H1 (cell line): ENCODE data around the gene SLC7A5. TPM values are rescaled to one million over a fixed set of nuclear protein-coding genes. Genes with fewer than 3 reads are reported as not detected.

Source experiments
- CTCF ChIA-PET: fragments of 300-600 bp; sonication (Branson Sonifier 250); formaldehyde crosslinking; loops from one replicate; lab custom pipeline; 2021; ENCODE audit not compliant: partially characterized antibody; lab: Charles Lee
- POLR2A ChIA-PET: fragments of 300-600 bp; sonication (Branson Sonifier 250); formaldehyde crosslinking; loops from one replicate; lab custom pipeline; 2021; ENCODE audit warnings: inconsistent platforms; ENCODE audit not compliant: partially characterized antibody; lab: Charles Lee
- DNase-seq, 2 experiments: peaks; one replicate each; pipeline versions ENCODE4 v3.0.0 to v3.0.0-alpha.2; 2010 to 2022; ENCODE audit warnings: low spot score in 2 of 2, low read depth in 1 of 2, mixed read lengths in 1 of 2
- FAIRE-seq: peaks from 2 replicates; lab custom pipeline; 2011; peaks lifted over from hg19 to GRCh38; lab: Jason Lieb, UNC
- H2AFZ ChIP-seq: 2 replicates; pipeline ENCODE4 v1.8.1; 2012; ENCODE audit warnings: low read length, inconsistent platforms
- H2AK5ac ChIP-seq: 2 replicates; pipeline ENCODE4 v1.6.1; 2013; ENCODE audit warnings: low read depth, low read length
- H2BK120ac ChIP-seq: replicated peaks from 2 replicates; pipeline ENCODE3; 2013; ENCODE audit warnings: low read depth, low read length, inconsistent platforms
- H2BK12ac ChIP-seq: 2 replicates; pipeline ENCODE4 v1.6.1; 2013; ENCODE audit warnings: low read depth, low read length
- H2BK15ac ChIP-seq: 2 replicates; pipeline ENCODE4 v1.6.1; 2013; ENCODE audit warnings: low read length
- H2BK20ac ChIP-seq: 2 replicates; pipeline ENCODE4 v1.6.1; 2013; ENCODE audit warnings: low read length
- H2BK5ac ChIP-seq: 2 replicates; pipeline ENCODE4 v1.6.1; 2013; ENCODE audit warnings: low read depth, low read length
- H3K14ac ChIP-seq: 2 replicates; pipeline ENCODE4 v1.6.1; 2013; ENCODE audit warnings: inconsistent platforms; ENCODE audit not compliant: insufficient read length
- H3K18ac ChIP-seq: 2 replicates; pipeline ENCODE4 v1.6.1; 2013; ENCODE audit warnings: low read length; ENCODE audit errors: extremely low read depth
- H3K23ac ChIP-seq: 2 replicates; pipeline ENCODE4 v1.6.1; 2013; ENCODE audit warnings: inconsistent platforms; ENCODE audit not compliant: insufficient read length
- H3K23me2 ChIP-seq: 2 replicates; pipeline ENCODE4 v1.6.1; 2013; ENCODE audit warnings: low read depth, low read length
- H3K27ac ChIP-seq: 2 replicates; pipeline ENCODE4 v1.6.1; 2011; ENCODE audit warnings: low read depth, low read length, inconsistent platforms
- H3K27me3 ChIP-seq, 4 experiments: replicated peaks in 1 of 4; 1 replicate in 1 of 4; 2 replicates in 3 of 4; pipeline versions ENCODE4 v1.6.1 to v1.8.1; 2011 to 2013; ENCODE audit warnings: low read length in 3 of 4, mild to moderate bottlenecking in 3 of 4, inconsistent platforms in 2 of 4, mixed read lengths in 2 of 4, moderate library complexity in 1 of 4; ENCODE audit not compliant: control insufficient read depth in 3 of 4, insufficient read depth in 3 of 4; ENCODE audit errors: extremely low read depth in 1 of 4
- H3K36me3 ChIP-seq, 4 experiments: 2 replicates each; pipeline versions ENCODE4 v1.6.1 to v1.8.1; 2011 to 2013; ENCODE audit warnings: mild to moderate bottlenecking in 4 of 4, low read length in 3 of 4, moderate library complexity in 2 of 4, control low read depth in 1 of 4, inconsistent platforms in 1 of 4; ENCODE audit not compliant: insufficient read depth in 4 of 4, control insufficient read depth in 2 of 4
- H3K4ac ChIP-seq: replicated peaks from 2 replicates; pipeline ENCODE3; 2013; ENCODE audit warnings: low read length, low read depth, mixed read lengths, inconsistent platforms; ENCODE audit not compliant: insufficient read length
- H3K4me1 ChIP-seq, 4 experiments: replicated peaks in 1 of 4; 1 replicate in 1 of 4; 2 replicates in 3 of 4; pipeline versions ENCODE4 v1.6.1 to v1.8.1; 2011 to 2013; ENCODE audit warnings: low read length in 3 of 4, inconsistent platforms in 2 of 4, mixed read lengths in 1 of 4; ENCODE audit not compliant: insufficient read depth in 4 of 4, control insufficient read depth in 3 of 4
- H3K4me2 ChIP-seq, 2 experiments: 2 replicates each; pipeline versions ENCODE4 v1.6.1 to v1.8.1; 2011 to 2013; ENCODE audit warnings: low read depth in 2 of 2, low read length in 2 of 2, control low read depth in 1 of 2, inconsistent platforms in 1 of 2, mild to moderate bottlenecking in 1 of 2; ENCODE audit not compliant: insufficient read depth in 1 of 2
- H3K4me3 ChIP-seq, 4 experiments: fragments of 200-600, 300-600 bp in 1 of 4; sonication (generic), shearing (Covaris generic), sonication (Bioruptor Twin) in 1 of 4; 2 replicates each; pipeline versions ENCODE4 v1.5.1 to v1.8.1; 2011 to 2016; ENCODE audit warnings: low read length in 4 of 4, low read depth in 3 of 4, control low read depth in 2 of 4, inconsistent platforms in 2 of 4, mild to moderate bottlenecking in 2 of 4, mixed read lengths in 1 of 4, moderate library complexity in 1 of 4; ENCODE audit not compliant: insufficient read depth in 2 of 4; ENCODE audit errors: extremely low read depth in 1 of 4
- H3K56ac ChIP-seq: replicated peaks from 2 replicates; pipeline ENCODE3; 2013; ENCODE audit warnings: low read depth, mild to moderate bottlenecking, mixed read lengths, low read length, inconsistent platforms; ENCODE audit not compliant: insufficient read length
- H3K79me1 ChIP-seq: 2 replicates; pipeline ENCODE4 v1.6.1; 2013; ENCODE audit warnings: low read depth, low read length, control low read depth
- H3K79me2 ChIP-seq, 2 experiments: 2 replicates each; pipeline versions ENCODE4 v1.6.1 to v1.8.1; 2012 to 2013; ENCODE audit warnings: low read length in 2 of 2, mild to moderate bottlenecking in 2 of 2, inconsistent platforms in 1 of 2; ENCODE audit not compliant: insufficient read depth in 2 of 2, control insufficient read depth in 1 of 2
- H3K9ac ChIP-seq, 4 experiments: replicated peaks in 1 of 4; 1 replicate in 1 of 4; 2 replicates in 3 of 4; pipeline versions ENCODE4 v1.6.1 to v1.8.1; 2011 to 2013; ENCODE audit warnings: low read depth in 3 of 4, low read length in 3 of 4, control low read depth in 2 of 4, mild to moderate bottlenecking in 2 of 4, moderate library complexity in 2 of 4, inconsistent platforms in 1 of 4; ENCODE audit errors: extremely low read depth in 1 of 4
- H3K9me3 ChIP-seq, 2 experiments: 2 replicates each; pipeline versions ENCODE4 v1.6.1 to v1.8.1; 2012 to 2013; ENCODE audit warnings: mild to moderate bottlenecking in 2 of 2, moderate library complexity in 2 of 2, control low read depth in 1 of 2, inconsistent platforms in 1 of 2, low read depth in 1 of 2, low read length in 1 of 2, mixed read lengths in 1 of 2; ENCODE audit not compliant: insufficient read depth in 2 of 2
- H4K20me1 ChIP-seq, 2 experiments: replicated peaks in 1 of 2; 2 replicates each; pipeline versions ENCODE3 to v1.8.1; 2011 to 2013; ENCODE audit warnings: inconsistent platforms in 2 of 2, low read length in 2 of 2, mild to moderate bottlenecking in 1 of 2; ENCODE audit not compliant: insufficient read depth in 2 of 2, control insufficient read depth in 1 of 2
- H4K5ac ChIP-seq: 2 replicates; pipeline ENCODE4 v1.6.1; 2013; ENCODE audit warnings: low read length, low read depth, mixed read lengths, inconsistent platforms; ENCODE audit not compliant: insufficient read length
- H4K8ac ChIP-seq: 2 replicates; pipeline ENCODE4 v1.8.0; 2013; ENCODE audit warnings: mild to moderate bottlenecking, moderate library complexity, low read length, inconsistent platforms; ENCODE audit not compliant: insufficient read depth; ENCODE audit errors: extremely low read depth
- H4K91ac ChIP-seq: replicated peaks from 2 replicates; pipeline ENCODE3; 2013; ENCODE audit warnings: low read length, mixed read lengths, inconsistent platforms; ENCODE audit not compliant: insufficient read length
- EP300 ChIP-seq, 2 experiments: IDR thresholded peaks; 1 replicate in 1 of 2; 2 replicates in 1 of 2; pipeline ENCODE4 v1.6.1; 2011 to 2012; ENCODE audit warnings: low read depth in 2 of 2, low read length in 2 of 2, mild to moderate bottlenecking in 2 of 2, borderline replicate concordance in 1 of 2, inconsistent platforms in 1 of 2, moderate library complexity in 1 of 2
- NANOG ChIP-seq: IDR thresholded peaks from 2 replicates; pipeline ENCODE4 v1.6.1; 2011; ENCODE audit warnings: low read length, low read depth, mild to moderate bottlenecking, inconsistent platforms; ENCODE audit not compliant: insufficient read depth, poor library complexity, severe bottlenecking
- WGBS, 2 experiments: shearing (Covaris generic) in 1 of 2; methylation state at CpG; one replicate each; pipeline versions ENCODE4 v1.1.6 to v1.1.7; 2013 to 2015; ENCODE audit warnings: low lambda C conversion rate in 2 of 2, mixed read lengths in 2 of 2, inconsistent platforms in 1 of 2, low coverage in 1 of 2, missing lambda C conversion rate in 1 of 2; ENCODE audit not compliant: insufficient replicate concordance in 2 of 2, insufficient coverage in 1 of 2, insufficient read length in 1 of 2; ENCODE audit errors: extremely low coverage in 1 of 2, missing lambda C conversion rate in 1 of 2; 5-methylcytosine and 5-hydroxymethylcytosine counted together
- polyA plus RNA-seq, 7 experiments: library from polyadenylated mRNA; depleted of rRNA in 3 of 7; stranded (reverse) in 5 of 7; unstranded in 2 of 7; fragments of >200 nt in 5 of 7; fragments of 200-250 nt in 2 of 7; gene quantifications; 1 replicate in 5 of 7; 2 replicates in 1 of 7; 4 replicates in 1 of 7; pipeline versions ENCODE4 v1.2.1 to v1.2.3, GENCODE V29; 2011 to 2013; ENCODE audit warnings: missing spikeins in 2 of 7, mixed read lengths in 2 of 7
- total RNA-seq: library from RNA; stranded (reverse); fragmentation: NEBNext Ultra II Directional; extraction: Animal tissue kit (Norgen Biotek cat#: 25700); gene quantifications from 2 replicates; pipeline ENCODE4 v1.2.1, GENCODE V29; 2021

Gene SLC7A5
- total and polyA plus RNA-seq, 2 of the 8 experiments (the other 6 are each of a cell fraction or from before 2014, with no cell fraction given): 68.2 to 341 TPM

DNA sequence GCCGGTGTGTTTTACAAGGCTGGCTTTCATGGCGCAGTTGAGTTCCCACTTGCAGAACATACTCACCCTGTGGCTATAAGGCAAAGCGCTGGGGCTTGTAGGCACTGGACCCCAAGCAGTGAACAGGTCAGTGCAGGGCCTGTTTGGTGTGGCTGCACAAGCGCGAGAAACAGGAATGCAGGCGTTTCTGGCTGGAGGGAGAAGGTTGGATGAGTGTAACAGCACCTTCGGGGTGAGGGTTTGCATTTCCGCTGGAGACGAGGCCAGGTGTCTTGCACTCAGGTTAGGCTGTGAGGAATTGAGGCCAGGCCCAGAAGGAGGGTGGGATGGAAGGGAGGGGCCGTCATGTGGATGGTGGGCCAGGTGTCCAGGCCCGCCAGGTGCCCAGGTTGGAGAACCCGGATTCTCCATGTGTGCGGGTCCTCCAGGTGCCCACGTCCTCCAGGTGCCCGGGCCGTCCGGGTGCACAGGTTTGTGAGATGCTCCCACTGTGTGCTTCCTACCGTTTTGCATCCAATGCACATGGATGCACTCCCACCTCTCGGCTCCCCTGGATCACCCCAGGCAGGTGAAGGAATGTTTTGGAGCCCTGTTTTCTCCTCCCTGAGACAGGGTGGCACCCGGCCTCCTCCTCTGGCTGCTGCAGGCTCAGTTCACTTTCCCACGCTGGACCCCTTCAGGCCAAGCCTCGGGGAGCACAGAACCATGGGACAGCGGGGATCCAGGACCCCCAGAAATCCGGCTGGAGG, 46.0 kb downstream of the SLC7A5 start:
- Histone ChIP-seq H3K4me1 (peaks cover 15 to 52% (median 41%) of the 10 kb centered on the region in 4 experiments), H2BK120ac (no peak overlapping the region), H3K18ac (peak overlapping the region; percentile 71), H3K27me3 (no peaks in the 10 kb centered on the region), H3K4me2 (peak overlapping the region; percentile 2 to 7; a peak in 1 of 4 replicates), H3K4ac (no peak overlapping the region), H2BK15ac (0 out of 2 replicates have a peak overlapping the region, but pooled peaks have one; percentile 48), H3K36me3 (no peaks in the 10 kb centered on the region), H3K9me3 (no peaks in the 10 kb centered on the region), H4K20me1 (no peaks in the 10 kb centered on the region), H2BK20ac (peak overlapping the region; percentile 98), H2BK12ac (peak overlapping the region; percentile 32; the same call in 1 of the 2 replicates), H3K79me2 (no peaks in the 10 kb centered on the region), H3K23me2 (no peaks in the 10 kb centered on the region), H3K23ac (no peak overlapping the region), H3K56ac (no peak overlapping the region), H3K27ac (no peak overlapping the region), H4K8ac (no peak overlapping the region; the same call in 1 of the 2 replicates), H3K14ac (no peak overlapping the region), H3K9ac (peak overlapping the region in 1 of 4 experiments; percentile 28; a peak in 1 of 7 replicates), H2AK5ac (peak overlapping the region; percentile 7; the same call in 1 of the 2 replicates), H4K91ac (no peak overlapping the region), H4K5ac (no peak overlapping the region), H3K79me1 (no peaks in the 10 kb centered on the region), H2BK5ac (peak overlapping the region; percentile 14; the same call in 1 of the 2 replicates), H3K4me3 (no peak overlapping the region), H2AFZ (no peak overlapping the region)
- TF ChIP-seq EP300 (IDR thresholded peaks at IDR 0.05; ENCODE audit: borderline replicate concordance in 1 of 2, low read depth in 2 of 2, low read length in 2 of 2) (peak in 1 of 2 experiments; percentile 31; a peak in 1 of 3 replicates), NANOG (no peak)
- no peak for FAIRE-seq
- no peak for DNase-seq
- WGBS, 2 experiments: 89% methylated on average over 24 of the region's 24 CpGs; no CpG with 5 or more reads in 1 of the 2 experiments
- POLR2A ChIA-PET: interaction anchor here (0.7 to 12.6 kb wide), 14 partner anchors 8 to 51 kb away, joined by 3 to 117 read pairs (median 3); partner anchors contain the start of gene SLC7A5
- CTCF ChIA-PET: interaction anchor here (0.6 to 8.9 kb wide), 5 partner anchors 11 to 51 kb away, joined by 3 to 74 read pairs (median 7); no protein-coding TSS in a partner anchor
